GM23338 (cell line): ENCODE data around the gene LRRD1. TPM values are rescaled to one million over a fixed set of nuclear protein-coding genes. Genes with fewer than 3 reads are reported as not detected.

Experiments
- ATAC-seq: fragments of 200-7000 bp; cut with Tn5 transposase; 3 replicates; pipeline ENCODE4 v1.9.1; 2020
- DNase-seq: peaks from one replicate; pipeline ENCODE4 v3.0.0-alpha.2; 2015; ENCODE audit warnings: low spot score
- H2AFZ ChIP-seq: fragments of 200-600 bp; sonication (generic); 2 replicates; pipeline ENCODE4 v1.8.0; 2016; ENCODE audit warnings: antibody characterized with exemption, mild to moderate bottlenecking, moderate library complexity
- H3F3A ChIP-seq: fragments of 200-600 bp; sonication (generic); replicated peaks from 2 replicates; pipeline ENCODE4 v1.8.0; 2017; ENCODE audit warnings: antibody characterized with exemption, mixed run types, low read depth
- H3K27ac ChIP-seq: fragments of 200-600 bp; sonication (generic); 2 replicates; pipeline ENCODE4 v1.6.1; 2016; ENCODE audit warnings: low read depth
- H3K27me3 ChIP-seq: fragments of 200-600 bp; sonication (generic); 2 replicates; pipeline ENCODE4 v1.8.0; 2016; ENCODE audit warnings: mild to moderate bottlenecking, mixed run types, moderate library complexity; ENCODE audit not compliant: insufficient read depth
- H3K36me3 ChIP-seq: fragments of 200-600 bp; sonication (generic); 2 replicates; pipeline ENCODE4 v1.8.0; 2016; ENCODE audit warnings: mild to moderate bottlenecking; ENCODE audit not compliant: insufficient read depth
- H3K4me1 ChIP-seq: fragments of 200-600 bp; sonication (generic); 2 replicates; pipeline ENCODE4 v1.8.0; 2016; ENCODE audit warnings: mild to moderate bottlenecking, moderate library complexity; ENCODE audit not compliant: insufficient read depth
- H3K4me2 ChIP-seq: fragments of 200-600 bp; sonication (generic); 2 replicates; pipeline ENCODE4 v1.7.1; 2017; ENCODE audit warnings: mixed run types
- H3K4me3 ChIP-seq: fragments of 200-600 bp; sonication (generic); 2 replicates; pipeline ENCODE4 v1.6.1; 2016; ENCODE audit warnings: mixed run types
- H3K79me2 ChIP-seq: fragments of 200-600 bp; sonication (generic); replicated peaks from 2 replicates; pipeline ENCODE4 v1.8.0; 2017; ENCODE audit warnings: mild to moderate bottlenecking; ENCODE audit not compliant: insufficient read depth
- H3K9me2 ChIP-seq: fragments of 200-600 bp; sonication (generic); 2 replicates; pipeline ENCODE4 v1.8.0; 2017; ENCODE audit not compliant: insufficient read depth
- H4K20me1 ChIP-seq: fragments of 200-600 bp; sonication (generic); replicated peaks from 2 replicates; pipeline ENCODE4 v1.8.0; 2017; ENCODE audit warnings: mild to moderate bottlenecking; ENCODE audit not compliant: insufficient read depth
- H3K27ac Mint-ChIP-seq: 2 replicates; pipeline ENCODE4 v1.8.0; 2020; ENCODE audit warnings: inconsistent platforms, mild to moderate bottlenecking, moderate library complexity, mixed read lengths
- H3K27me3 Mint-ChIP-seq: 3 replicates; pipeline ENCODE4 v1.8.0; 2022; ENCODE audit warnings: low read depth, mild to moderate bottlenecking, moderate library complexity, mixed read lengths, inconsistent platforms; ENCODE audit not compliant: insufficient read depth, poor library complexity
- H3K36me3 Mint-ChIP-seq: 3 replicates; pipeline ENCODE4 v1.8.0; 2021; ENCODE audit warnings: low read depth, mild to moderate bottlenecking, inconsistent platforms, moderate library complexity, mixed read lengths
- H3K4me1 Mint-ChIP-seq: 3 replicates; pipeline ENCODE4 v1.8.0; 2020; ENCODE audit warnings: mild to moderate bottlenecking, inconsistent platforms, mixed read lengths
- H3K4me3 Mint-ChIP-seq: 3 replicates; pipeline ENCODE4 v1.8.0; 2021; ENCODE audit warnings: moderate library complexity, mild to moderate bottlenecking, inconsistent platforms, mixed read lengths
- H3K9me3 Mint-ChIP-seq: 3 replicates; pipeline ENCODE4 v1.8.0; 2020; ENCODE audit warnings: moderate library complexity, mild to moderate bottlenecking, inconsistent platforms, mixed read lengths
- CREB1 ChIP-seq: fragments of 250-450 bp; sonication (Bioruptor Pico); IDR thresholded peaks from 2 replicates; pipeline ENCODE4 v1.5.0; 2020; ENCODE audit warnings: low read depth, mild to moderate bottlenecking, moderate library complexity
- EZH2 ChIP-seq: fragments of 200-600 bp; sonication (generic); IDR thresholded peaks from one replicate; pipeline ENCODE4 v1.8.0; 2017; ENCODE audit warnings: antibody characterized with exemption, mild to moderate bottlenecking, low read depth; ENCODE audit not compliant: unreplicated experiment
- EZH2phosphoT487 ChIP-seq: fragments of 200-600 bp; sonication (generic); IDR thresholded peaks from one replicate; pipeline ENCODE4 v1.8.1; 2018; ENCODE audit warnings: antibody characterized with exemption; ENCODE audit not compliant: unreplicated experiment
- JUNB ChIP-seq: IDR thresholded peaks from one replicate; pipeline ENCODE4 v1.6.1; 2016; ENCODE audit warnings: antibody characterized with exemption; ENCODE audit not compliant: unreplicated experiment
- NANOG ChIP-seq: IDR thresholded peaks from 2 replicates; pipeline ENCODE4 v1.6.1; 2016; ENCODE audit warnings: antibody characterized with exemption, borderline replicate concordance
- POLR2AphosphoS5 ChIP-seq: IDR thresholded peaks from 2 replicates; pipeline ENCODE4 v1.6.1; 2016; ENCODE audit warnings: antibody characterized with exemption, low read depth
- STAT1 ChIP-seq: IDR thresholded peaks from one replicate; pipeline ENCODE4 v1.6.1; 2016; ENCODE audit warnings: antibody characterized with exemption; ENCODE audit not compliant: unreplicated experiment
- ZNF114 ChIP-seq: fragments of 250-450 bp; sonication (Bioruptor Pico); IDR thresholded peaks from 2 replicates; pipeline ENCODE4 v1.5.0; 2020; ENCODE audit warnings: mild to moderate bottlenecking, moderate library complexity
- ZNF331 ChIP-seq: fragments of 250-450 bp; sonication (Bioruptor Pico); IDR thresholded peaks from 2 replicates; pipeline ENCODE4 v1.5.0; 2020; ENCODE audit warnings: low read depth, mild to moderate bottlenecking, moderate library complexity
- polyA plus RNA-seq: library from polyadenylated mRNA; unstranded; fragments of >200 nt; fragmentation: Nextera tagmentation; extraction: Ambion mirVana; gene quantifications from 2 replicates; pipeline ENCODE4 v1.2.1, GENCODE V29; 2016
- total RNA-seq: library from RNA; depleted of rRNA; stranded (reverse); fragments of >200 nt; shearing (Covaris generic); gene quantifications from 2 replicates; pipeline ENCODE4 v1.2.3, GENCODE V29; 2014
- TF ChIP-seq, protein P1 (sequence below): IDR thresholded peaks from 2 replicates; pipeline ENCODE4 v1.6.1; 2016; ENCODE audit warnings: antibody characterized with exemption
- TF ChIP-seq, protein P2 (sequence below): IDR thresholded peaks from one replicate; pipeline ENCODE4 v1.6.1; 2018; ENCODE audit warnings: antibody characterized with exemption; ENCODE audit not compliant: unreplicated experiment
- TF ChIP-seq, protein P3 (sequence below), 2 experiments: fragments of 200-600 bp in 1 of 2; sonication (generic) in 1 of 2; conservative IDR thresholded peaks; 2 replicates each; pipeline versions ENCODE4 v1.5.1 to v1.6.1; 2016 to 2017; ENCODE audit warnings: antibody characterized with exemption in 2 of 2, low read depth in 2 of 2, mild to moderate bottlenecking in 2 of 2, moderate library complexity in 1 of 2
- TF ChIP-seq, protein P4 (sequence below): fragments of 250-450 bp; sonication (Bioruptor Pico); IDR thresholded peaks from 2 replicates; pipeline ENCODE4 v1.5.0; 2020; ENCODE audit warnings: mild to moderate bottlenecking, moderate library complexity

LRRD1 gene
- total and polyA plus RNA-seq, 2 experiments from 2014 or later: 0.11 TPM; not detected in 1

DNA sequence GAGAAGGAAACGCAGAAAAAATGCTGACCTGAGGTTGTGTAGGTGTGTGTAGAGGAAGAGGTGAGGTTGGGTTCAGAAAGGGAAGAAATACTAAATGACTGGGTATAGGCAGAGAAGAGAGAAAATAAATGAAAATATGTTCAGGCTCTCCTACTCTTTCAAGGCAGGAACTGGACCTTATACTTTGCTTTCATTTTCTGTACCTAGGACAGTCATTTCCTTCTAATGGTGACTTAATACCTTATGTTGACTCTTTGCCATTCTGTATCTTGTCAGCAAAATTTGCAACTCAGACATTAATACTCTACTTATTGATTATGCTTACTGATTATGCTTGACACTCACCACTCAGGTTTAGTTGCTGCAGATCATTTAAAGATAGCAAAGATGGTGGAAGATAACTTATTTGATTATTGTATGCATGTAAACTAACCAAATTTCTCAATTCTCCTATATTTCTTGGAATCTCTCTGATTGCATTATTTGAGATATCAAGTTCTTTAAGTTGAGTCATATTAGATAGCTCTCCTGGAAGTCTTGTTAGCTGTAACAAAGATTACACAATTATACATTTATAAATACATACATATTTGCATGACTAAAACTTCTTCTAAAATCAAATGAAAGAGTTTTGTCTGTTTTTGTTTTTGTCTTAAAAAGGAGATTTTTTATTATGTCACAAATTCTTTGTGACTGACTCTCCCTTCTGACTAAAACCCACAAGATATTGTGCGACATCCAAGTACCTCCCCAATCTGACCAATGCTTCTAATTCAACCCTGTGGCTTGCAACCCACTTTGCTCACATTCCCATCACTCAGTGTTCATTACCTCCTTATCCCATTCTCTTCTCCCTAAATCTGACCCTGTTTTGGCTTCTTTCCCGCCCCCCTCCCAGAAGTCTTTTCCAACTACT, 20.0 kb downstream of the LRRD1 start:
- no peaks in the 10 kb centered on the region for H4K20me1 ChIP-seq
- Mint-ChIP-seq H3K36me3 (no peaks in the 10 kb centered on the region), H3K9me3 (no peaks in the 10 kb centered on the region), H3K4me3 (no peak overlapping the region), H3K27ac (no peak overlapping the region), H3K4me1 (no peaks in the 10 kb centered on the region), H3K27me3 (no peaks in the 10 kb centered on the region)
- H3K4me3 ChIP-seq: no peak overlapping the region
- H3K79me2 ChIP-seq: no peaks in the 10 kb centered on the region
- no peak for DNase-seq
- H2AFZ ChIP-seq: no peak overlapping the region
- no peak overlapping the region for H3K4me2 ChIP-seq
- H3F3A ChIP-seq: no peaks in the 10 kb centered on the region
- ATAC-seq: no peak
- H3K36me3 ChIP-seq: no peaks in the 10 kb centered on the region
- no peak overlapping the region for H3K27ac ChIP-seq
- H3K27me3 ChIP-seq: no peaks in the 10 kb centered on the region
- H3K4me1 ChIP-seq: no peaks in the 10 kb centered on the region
- TF ChIP-seq, protein P1, sequence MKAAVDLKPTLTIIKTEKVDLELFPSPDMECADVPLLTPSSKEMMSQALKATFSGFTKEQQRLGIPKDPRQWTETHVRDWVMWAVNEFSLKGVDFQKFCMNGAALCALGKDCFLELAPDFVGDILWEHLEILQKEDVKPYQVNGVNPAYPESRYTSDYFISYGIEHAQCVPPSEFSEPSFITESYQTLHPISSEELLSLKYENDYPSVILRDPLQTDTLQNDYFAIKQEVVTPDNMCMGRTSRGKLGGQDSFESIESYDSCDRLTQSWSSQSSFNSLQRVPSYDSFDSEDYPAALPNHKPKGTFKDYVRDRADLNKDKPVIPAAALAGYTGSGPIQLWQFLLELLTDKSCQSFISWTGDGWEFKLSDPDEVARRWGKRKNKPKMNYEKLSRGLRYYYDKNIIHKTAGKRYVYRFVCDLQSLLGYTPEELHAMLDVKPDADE: no peak
- no peak for TF ChIP-seq EZH2
- TF ChIP-seq, protein P2, sequence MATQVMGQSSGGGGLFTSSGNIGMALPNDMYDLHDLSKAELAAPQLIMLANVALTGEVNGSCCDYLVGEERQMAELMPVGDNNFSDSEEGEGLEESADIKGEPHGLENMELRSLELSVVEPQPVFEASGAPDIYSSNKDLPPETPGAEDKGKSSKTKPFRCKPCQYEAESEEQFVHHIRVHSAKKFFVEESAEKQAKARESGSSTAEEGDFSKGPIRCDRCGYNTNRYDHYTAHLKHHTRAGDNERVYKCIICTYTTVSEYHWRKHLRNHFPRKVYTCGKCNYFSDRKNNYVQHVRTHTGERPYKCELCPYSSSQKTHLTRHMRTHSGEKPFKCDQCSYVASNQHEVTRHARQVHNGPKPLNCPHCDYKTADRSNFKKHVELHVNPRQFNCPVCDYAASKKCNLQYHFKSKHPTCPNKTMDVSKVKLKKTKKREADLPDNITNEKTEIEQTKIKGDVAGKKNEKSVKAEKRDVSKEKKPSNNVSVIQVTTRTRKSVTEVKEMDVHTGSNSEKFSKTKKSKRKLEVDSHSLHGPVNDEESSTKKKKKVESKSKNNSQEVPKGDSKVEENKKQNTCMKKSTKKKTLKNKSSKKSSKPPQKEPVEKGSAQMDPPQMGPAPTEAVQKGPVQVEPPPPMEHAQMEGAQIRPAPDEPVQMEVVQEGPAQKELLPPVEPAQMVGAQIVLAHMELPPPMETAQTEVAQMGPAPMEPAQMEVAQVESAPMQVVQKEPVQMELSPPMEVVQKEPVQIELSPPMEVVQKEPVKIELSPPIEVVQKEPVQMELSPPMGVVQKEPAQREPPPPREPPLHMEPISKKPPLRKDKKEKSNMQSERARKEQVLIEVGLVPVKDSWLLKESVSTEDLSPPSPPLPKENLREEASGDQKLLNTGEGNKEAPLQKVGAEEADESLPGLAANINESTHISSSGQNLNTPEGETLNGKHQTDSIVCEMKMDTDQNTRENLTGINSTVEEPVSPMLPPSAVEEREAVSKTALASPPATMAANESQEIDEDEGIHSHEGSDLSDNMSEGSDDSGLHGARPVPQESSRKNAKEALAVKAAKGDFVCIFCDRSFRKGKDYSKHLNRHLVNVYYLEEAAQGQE: no peak
- no peak for TF ChIP-seq ZNF331 (CRISPR knock-in tag)
- no peak for TF ChIP-seq POLR2AphosphoS5
- no peak for TF ChIP-seq EZH2phosphoT487
- no peak for TF ChIP-seq NANOG
- TF ChIP-seq, protein P3, sequence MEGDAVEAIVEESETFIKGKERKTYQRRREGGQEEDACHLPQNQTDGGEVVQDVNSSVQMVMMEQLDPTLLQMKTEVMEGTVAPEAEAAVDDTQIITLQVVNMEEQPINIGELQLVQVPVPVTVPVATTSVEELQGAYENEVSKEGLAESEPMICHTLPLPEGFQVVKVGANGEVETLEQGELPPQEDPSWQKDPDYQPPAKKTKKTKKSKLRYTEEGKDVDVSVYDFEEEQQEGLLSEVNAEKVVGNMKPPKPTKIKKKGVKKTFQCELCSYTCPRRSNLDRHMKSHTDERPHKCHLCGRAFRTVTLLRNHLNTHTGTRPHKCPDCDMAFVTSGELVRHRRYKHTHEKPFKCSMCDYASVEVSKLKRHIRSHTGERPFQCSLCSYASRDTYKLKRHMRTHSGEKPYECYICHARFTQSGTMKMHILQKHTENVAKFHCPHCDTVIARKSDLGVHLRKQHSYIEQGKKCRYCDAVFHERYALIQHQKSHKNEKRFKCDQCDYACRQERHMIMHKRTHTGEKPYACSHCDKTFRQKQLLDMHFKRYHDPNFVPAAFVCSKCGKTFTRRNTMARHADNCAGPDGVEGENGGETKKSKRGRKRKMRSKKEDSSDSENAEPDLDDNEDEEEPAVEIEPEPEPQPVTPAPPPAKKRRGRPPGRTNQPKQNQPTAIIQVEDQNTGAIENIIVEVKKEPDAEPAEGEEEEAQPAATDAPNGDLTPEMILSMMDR (conservative IDR thresholded peaks at IDR 0.05; ENCODE audit: low read depth in 2 of 2): no peak
- no peak for TF ChIP-seq CREB1
- TF ChIP-seq, protein P4, sequence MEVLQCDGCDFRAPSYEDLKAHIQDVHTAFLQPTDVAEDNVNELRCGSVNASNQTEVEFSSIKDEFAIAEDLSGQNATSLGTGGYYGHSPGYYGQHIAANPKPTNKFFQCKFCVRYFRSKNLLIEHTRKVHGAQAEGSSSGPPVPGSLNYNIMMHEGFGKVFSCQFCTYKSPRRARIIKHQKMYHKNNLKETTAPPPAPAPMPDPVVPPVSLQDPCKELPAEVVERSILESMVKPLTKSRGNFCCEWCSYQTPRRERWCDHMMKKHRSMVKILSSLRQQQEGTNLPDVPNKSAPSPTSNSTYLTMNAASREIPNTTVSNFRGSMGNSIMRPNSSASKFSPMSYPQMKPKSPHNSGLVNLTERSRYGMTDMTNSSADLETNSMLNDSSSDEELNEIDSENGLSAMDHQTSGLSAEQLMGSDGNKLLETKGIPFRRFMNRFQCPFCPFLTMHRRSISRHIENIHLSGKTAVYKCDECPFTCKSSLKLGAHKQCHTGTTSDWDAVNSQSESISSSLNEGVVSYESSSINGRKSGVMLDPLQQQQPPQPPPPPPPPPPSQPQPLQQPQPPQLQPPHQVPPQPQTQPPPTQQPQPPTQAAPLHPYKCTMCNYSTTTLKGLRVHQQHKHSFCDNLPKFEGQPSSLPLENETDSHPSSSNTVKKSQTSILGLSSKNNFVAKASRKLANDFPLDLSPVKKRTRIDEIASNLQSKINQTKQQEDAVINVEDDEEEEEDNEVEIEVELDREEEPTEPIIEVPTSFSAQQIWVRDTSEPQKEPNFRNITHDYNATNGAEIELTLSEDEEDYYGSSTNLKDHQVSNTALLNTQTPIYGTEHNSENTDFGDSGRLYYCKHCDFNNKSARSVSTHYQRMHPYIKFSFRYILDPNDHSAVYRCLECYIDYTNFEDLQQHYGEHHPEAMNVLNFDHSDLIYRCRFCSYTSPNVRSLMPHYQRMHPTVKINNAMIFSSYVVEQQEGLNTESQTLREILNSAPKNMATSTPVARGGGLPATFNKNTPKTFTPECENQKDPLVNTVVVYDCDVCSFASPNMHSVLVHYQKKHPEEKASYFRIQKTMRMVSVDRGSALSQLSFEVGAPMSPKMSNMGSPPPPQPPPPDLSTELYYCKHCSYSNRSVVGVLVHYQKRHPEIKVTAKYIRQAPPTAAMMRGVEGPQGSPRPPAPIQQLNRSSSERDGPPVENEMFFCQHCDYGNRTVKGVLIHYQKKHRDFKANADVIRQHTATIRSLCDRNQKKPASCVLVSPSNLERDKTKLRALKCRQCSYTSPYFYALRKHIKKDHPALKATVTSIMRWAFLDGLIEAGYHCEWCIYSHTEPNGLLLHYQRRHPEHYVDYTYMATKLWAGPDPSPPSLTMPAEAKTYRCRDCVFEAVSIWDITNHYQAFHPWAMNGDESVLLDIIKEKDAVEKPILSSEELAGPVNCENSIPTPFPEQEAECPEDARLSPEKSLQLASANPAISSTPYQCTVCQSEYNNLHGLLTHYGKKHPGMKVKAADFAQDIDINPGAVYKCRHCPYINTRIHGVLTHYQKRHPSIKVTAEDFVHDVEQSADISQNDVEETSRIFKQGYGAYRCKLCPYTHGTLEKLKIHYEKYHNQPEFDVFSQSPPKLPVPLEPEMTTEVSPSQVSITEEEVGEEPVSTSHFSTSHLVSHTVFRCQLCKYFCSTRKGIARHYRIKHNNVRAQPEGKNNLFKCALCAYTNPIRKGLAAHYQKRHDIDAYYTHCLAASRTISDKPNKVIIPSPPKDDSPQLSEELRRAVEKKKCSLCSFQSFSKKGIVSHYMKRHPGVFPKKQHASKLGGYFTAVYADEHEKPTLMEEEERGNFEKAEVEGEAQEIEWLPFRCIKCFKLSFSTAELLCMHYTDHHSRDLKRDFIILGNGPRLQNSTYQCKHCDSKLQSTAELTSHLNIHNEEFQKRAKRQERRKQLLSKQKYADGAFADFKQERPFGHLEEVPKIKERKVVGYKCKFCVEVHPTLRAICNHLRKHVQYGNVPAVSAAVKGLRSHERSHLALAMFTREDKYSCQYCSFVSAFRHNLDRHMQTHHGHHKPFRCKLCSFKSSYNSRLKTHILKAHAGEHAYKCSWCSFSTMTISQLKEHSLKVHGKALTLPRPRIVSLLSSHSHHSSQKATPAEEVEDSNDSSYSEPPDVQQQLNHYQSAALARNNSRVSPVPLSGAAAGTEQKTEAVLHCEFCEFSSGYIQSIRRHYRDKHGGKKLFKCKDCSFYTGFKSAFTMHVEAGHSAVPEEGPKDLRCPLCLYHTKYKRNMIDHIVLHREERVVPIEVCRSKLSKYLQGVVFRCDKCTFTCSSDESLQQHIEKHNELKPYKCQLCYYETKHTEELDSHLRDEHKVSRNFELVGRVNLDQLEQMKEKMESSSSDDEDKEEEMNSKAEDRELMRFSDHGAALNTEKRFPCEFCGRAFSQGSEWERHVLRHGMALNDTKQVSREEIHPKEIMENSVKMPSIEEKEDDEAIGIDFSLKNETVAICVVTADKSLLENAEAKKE: no peak
- TF ChIP-seq ZNF114 (CRISPR knock-in tag): no peak
- TF ChIP-seq STAT1: no peak
- TF ChIP-seq JUNB: no peak
- no peaks in the 10 kb centered on the region for H3K9me2 ChIP-seq
